Stimulated activated CD4-positive, alpha-beta T cell treated with anti-CD3 and anti-CD28 coated beads, Interleukin-4, amount 100 ng/mL, for 1 hour (primary cell): ENCODE measurements around the gene COX19.

Experiments
- DNase-seq: peaks from one replicate; pipeline ENCODE4 v3.0.0-alpha.2; 2020

COX19 gene

DNA sequence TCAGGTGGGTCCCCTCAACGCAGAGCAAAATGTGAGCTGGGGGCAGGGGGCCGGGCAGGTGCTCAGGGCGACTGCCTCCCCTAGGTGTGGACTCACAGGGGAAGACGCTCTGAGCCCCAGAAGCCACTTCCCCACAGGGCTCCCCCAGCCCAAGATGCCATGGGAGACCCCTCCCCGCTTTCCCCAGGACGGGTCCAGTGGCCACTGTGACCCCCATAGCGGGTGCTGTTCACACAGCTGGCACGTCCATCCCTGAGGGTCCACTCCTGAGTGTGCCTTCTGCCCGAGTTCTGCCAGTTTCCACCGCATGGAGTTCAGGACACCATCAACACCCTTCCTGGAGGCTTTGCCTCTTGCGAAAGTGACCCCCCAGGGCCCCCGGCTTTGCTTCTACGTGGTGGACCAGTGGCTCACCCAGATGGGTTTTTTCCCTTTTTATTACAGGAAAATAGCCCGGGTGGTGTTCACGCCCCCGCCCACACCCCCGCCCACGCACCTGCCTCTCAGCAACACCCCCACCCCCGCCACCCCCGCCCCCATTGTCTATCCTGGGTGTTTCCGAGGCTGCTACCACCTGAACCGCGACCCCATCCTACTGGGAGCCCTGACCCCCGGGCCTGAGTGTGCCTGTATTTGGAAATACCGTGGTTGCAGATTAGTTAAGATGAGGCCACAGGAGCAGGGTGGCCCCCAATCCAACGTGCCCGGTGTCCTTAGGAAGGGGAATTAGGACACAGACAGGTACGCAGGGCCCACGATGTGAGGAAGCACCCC, 52.8 kb downstream of the COX19 start:
- DNase-seq, result peak; percentile 55

GRCh38 chr7:921581-922333, 53.6 kb downstream of the COX19 start:
- DNase-seq, result peak; percentile 10

DNA sequence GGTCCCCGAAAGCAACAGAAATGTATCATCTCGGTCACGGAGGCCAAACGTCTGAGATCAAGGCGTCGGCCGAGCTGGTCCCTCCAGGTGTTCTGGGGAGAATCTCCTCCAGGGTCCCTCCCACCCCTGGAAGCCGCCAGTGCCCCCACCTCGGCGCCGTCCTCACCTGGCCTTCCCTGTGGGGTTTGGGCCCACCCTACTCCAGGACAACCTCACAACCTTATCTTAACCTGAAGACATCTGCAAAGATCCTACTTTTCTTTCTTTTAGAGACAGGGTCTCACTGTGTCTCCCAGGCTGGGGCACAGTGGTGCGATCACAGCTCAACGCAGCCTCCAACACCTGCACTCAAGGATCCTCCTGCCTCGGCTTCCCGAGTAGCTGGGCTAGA, 54.3 kb downstream of the COX19 start:
- DNase-seq, result peak; percentile 1

DNA sequence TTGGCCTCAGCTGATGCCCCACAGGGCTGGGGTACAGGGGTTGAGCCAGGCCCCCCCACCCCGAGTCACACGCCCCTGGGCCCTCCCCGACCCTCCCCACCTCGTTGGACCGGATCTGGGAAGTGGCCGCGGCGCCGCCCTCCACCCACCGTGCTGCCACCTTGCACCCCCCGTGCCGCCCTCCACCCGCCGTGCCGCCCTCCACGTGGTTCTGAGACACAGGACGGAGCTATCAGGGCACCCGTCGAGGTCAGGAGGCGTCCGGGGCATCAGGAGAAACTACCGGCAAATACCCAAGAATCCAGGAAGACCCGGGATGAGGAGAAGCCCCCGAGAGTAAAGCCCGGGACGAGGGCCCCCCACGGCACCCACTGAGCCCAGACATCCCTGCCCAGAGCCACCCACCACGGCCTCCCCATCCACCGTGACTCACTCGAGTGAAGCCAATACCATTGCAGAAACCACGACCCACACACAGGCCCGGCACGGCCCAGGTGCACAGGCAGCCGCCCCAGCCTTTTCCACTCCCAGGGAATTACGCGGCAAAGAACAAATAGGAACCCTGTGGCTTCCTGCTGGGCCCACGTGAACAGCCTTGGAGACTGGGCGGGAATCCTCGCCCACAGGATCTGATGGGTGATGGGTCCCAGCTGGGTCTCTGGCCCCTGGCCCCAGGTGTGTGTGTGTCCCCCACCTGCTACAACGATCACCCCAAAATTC, 54.8 kb downstream of the COX19 start:
- peak; percentile 40 for DNase-seq

DNA sequence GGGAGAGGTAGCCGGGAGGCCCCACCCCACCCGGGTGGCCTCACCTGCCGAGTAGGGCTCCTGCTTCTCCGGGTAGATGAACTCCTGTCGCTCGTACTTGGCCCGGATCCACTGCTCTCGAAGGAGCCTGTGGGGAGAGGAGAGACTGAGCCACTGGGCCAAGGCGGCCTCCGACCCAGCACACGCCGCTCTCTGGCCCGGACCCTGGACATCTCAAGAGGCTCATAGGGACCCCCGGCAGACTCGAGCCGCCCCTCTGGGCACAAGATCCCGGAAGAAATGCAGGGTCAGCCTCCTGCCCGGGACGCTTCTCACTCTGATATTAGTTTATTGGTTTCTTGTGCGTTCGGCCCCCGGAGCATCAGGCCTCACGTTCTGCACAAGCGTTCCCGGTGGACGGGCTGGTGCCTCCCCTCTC, 55.4 kb downstream of the COX19 start:
- peak; percentile 1 for DNase-seq

- no peak for DNase-seq
These were observed 56.3 kb downstream of the COX19 start for GRCh38 chr7:919114-919442.

- peak; percentile 1 for DNase-seq
These were observed 56.8 kb downstream of the COX19 start for GRCh38 chr7:918441-919113.

- no peak for DNase-seq
These were observed 57.3 kb downstream of the COX19 start for GRCh38 chr7:918118-918425.

- DNase-seq, result no peak
These were observed 57.9 kb downstream of the COX19 start for GRCh38 chr7:917255-918117.

GRCh38 chr7:916291-916941, 58.9 kb downstream of the COX19 start:
- no peak for DNase-seq
